HG03558 (cell line): ENCODE measurements around the gene HERC3.
"Not testable (repeated sequence)": the region's sequence is repeated elsewhere in the genome, so short reads cannot be mapped to it uniquely, and the experiment has no call there.

Source experiments
- ATAC-seq: cut with Tn5 transposase; IDR thresholded peaks from one replicate; pipeline ENCODE4 v1.9.1; 2021; ENCODE audit warnings: moderate number of reproducible peaks; ENCODE audit not compliant: unreplicated experiment; ENCODE audit errors: extremely low read depth

Gene HERC3

GRCh38 chr4:88605736-88606135 is 13.5 kb downstream of the HERC3 start:
- no peak for ATAC-seq

DNA sequence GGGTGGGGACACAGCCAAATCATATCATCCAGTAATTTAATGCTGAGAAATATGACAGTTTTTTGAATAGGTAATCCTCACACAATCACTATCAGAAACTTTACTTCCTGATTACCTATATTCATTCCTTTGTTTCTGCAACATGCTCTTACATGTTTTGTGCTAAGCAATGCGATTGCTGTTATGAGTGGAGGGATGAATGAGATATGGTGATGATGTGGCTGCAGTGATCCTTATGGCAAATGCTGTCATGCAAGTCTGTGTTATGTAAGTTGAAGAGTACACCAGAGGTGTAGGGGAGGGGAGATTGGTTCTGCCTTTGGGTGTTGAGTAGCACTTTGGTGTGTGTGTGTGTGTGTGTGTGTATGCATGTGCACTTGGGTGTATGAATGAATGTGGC is 14.6 kb downstream of the HERC3 start:
- ATAC-seq: no peak

DNA sequence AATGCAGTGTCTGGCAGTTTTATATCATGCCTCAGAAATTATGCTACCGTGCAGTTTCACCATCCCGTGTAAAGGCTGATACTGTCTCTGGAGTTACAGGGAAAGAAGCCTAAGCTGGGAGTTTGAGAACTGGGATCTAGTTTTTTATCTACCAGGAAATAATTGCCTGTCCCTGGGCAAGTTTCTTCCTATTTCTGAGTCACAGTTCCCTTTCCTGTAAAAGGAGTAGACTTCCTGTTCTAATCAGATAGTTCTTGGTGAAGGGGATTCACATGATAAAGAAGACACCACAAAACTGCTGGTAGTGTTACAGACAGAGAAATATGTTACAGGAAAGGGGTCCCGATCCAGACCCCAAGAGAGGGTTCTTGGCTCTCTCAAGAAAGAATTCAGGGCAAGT is 17.1 kb downstream of the HERC3 start:
- no peak for ATAC-seq

DNA sequence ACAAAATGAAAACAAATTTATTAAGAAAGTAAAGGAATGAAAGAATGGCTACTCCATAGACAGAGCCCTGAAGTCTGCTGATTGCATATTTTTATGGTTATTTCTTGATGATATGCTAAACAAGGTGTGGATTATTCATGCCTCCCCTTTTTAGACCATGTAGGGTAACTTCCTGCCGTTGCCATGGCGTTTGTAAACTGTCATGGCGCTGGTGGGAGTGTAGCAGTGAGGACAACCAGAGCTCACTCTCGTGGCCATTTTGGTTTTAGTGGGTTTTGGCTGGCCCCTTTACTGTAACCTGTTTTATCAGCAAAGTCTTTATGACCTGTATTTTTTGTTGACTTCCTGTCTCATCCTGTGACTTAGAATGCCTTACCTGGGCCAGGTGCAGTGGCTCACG is 17.5 kb downstream of the HERC3 start:
- not testable (repeated sequence) for ATAC-seq

GRCh38 chr4:88610771-88611170 is 18.5 kb downstream of the HERC3 start:
- no peak for ATAC-seq

- ATAC-seq: no peak
Measured at GRCh38 chr4:88613417-88613875, 21.2 kb downstream of the HERC3 start.

GRCh38 chr4:88614058-88614457 is 21.8 kb downstream of the HERC3 start:
- no peak for ATAC-seq

- no peak for ATAC-seq
Measured at GRCh38 chr4:88616275-88617150, 24.2 kb downstream of the HERC3 start.

- ATAC-seq: no peak
Measured at GRCh38 chr4:88618782-88619485, 26.7 kb downstream of the HERC3 start.

DNA sequence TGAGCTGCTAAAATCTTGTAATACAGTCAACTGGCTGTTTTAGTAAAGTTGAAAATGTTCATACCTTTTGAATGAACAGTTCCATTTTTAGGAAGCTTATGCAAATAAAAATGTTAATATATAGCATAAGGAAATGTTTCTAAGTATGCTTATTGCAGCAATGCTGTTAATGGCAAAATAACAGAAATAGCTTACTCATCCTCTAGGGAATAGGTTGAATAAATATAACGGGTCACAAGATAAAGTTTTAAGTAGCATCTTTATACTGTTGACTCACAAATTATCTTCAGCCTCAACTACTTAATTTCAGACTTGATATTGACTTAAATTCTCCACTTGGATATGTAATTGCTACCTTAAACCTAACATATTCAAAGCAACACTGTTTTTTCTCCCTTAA is 27.7 kb downstream of the HERC3 start:
- no peak for ATAC-seq

GRCh38 chr4:88621763-88622327 is 29.6 kb downstream of the HERC3 start:
- ATAC-seq: no peak

DNA sequence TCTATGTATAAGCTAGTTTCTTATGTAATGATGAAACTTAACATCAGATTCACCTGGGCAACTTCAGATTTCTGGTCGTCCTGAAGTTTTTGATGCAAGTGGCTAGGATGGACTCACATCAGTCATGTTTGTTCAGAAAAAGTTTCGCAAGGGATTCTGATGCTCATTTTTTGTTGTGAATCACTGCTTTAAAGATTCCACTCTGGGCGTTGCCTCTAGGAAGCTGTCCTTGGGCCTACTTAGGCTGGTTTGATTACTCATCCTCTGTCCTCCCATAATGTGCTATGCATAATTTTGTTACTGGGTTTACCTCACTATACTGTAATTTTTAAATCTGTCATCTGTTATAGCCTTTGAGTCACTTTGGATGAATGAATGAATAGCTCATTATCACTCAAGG is 30.8 kb downstream of the HERC3 start:
- ATAC-seq: no peak

- ATAC-seq: no peak
Measured at GRCh38 chr4:88628746-88629145, 36.5 kb downstream of the HERC3 start.

- no peak for ATAC-seq
Measured at GRCh38 chr4:88629826-88630225, 37.5 kb downstream of the HERC3 start.

- no peak for ATAC-seq
Measured at GRCh38 chr4:88630756-88631155, 38.5 kb downstream of the HERC3 start.

DNA sequence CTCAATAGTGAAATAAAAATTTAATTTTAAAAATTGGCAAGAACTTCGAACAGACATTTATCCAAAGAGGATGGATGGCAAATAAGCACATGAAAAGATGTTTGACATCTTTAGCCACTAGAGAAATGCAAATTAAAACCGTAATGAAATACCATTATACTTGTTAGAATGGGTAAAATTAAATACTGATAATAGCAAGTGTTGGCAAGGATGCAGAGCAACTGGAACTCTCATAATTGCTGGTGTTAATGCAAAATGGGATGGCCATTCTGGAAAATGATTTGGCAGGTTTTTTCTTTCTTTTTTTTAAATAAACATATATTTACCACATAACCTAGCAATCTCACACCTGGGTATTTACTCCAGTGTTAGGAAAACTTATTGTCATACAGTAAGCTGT is 51.7 kb downstream of the HERC3 start:
- no peak for ATAC-seq

- no peak for ATAC-seq
Measured at GRCh38 chr4:88645994-88646393, 53.7 kb downstream of the HERC3 start.

GRCh38 chr4:88646528-88647280 is 54.4 kb downstream of the HERC3 start:
- ATAC-seq: no peak

GRCh38 chr4:88649716-88650115 is 57.4 kb downstream of the HERC3 start:
- no peak for ATAC-seq

- no peak for ATAC-seq
Measured at GRCh38 chr4:88653371-88653946, 61.2 kb downstream of the HERC3 start.
